Measurements from ENCODE around the gene PPP3R1.
A peak's percentile ranks its signal among the peaks of the same experiment; 100 is the strongest.

PPP3R1 gene

GRCh38 chr2:68230241-68231060 is 21.9 kb downstream of the PPP3R1 start:
- DNase-seq: peak; percentile 71

- no peak for DNase-seq
Measured at GRCh38 chr2:68226794-68227193, 25.5 kb downstream of the PPP3R1 start.

GRCh38 chr2:68225119-68225632 is 27.2 kb downstream of the PPP3R1 start:
- DNase-seq: no peak

GRCh38 chr2:68223419-68223818 is 28.9 kb downstream of the PPP3R1 start:
- DNase-seq: no peak

- DNase-seq: no peak
Measured at GRCh38 chr2:68222287-68222686, 30.0 kb downstream of the PPP3R1 start.

GRCh38 chr2:68218343-68218901 is 33.9 kb downstream of the PPP3R1 start:
- DNase-seq: no peak

- no peak for DNase-seq
Measured at GRCh38 chr2:68217729-68218128, 34.6 kb downstream of the PPP3R1 start.

GRCh38 chr2:68216454-68217310 is 35.6 kb downstream of the PPP3R1 start:
- peak; percentile 73 for DNase-seq

- DNase-seq: no peak
Measured at GRCh38 chr2:68214381-68214780, 38.0 kb downstream of the PPP3R1 start.

GRCh38 chr2:68206793-68207192 is 45.5 kb downstream of the PPP3R1 start:
- no peak for DNase-seq

GRCh38 chr2:68203587-68203986 is 48.7 kb downstream of the PPP3R1 start:
- DNase-seq: no peak

- DNase-seq: no peak
Measured at GRCh38 chr2:68200157-68200787, 52.1 kb downstream of the PPP3R1 start.

GRCh38 chr2:68196120-68196716 is 56.1 kb downstream of the PPP3R1 start:
- DNase-seq: peak; percentile 37

- DNase-seq: peak; percentile 3
Measured at GRCh38 chr2:68195096-68195495, 57.2 kb downstream of the PPP3R1 start.

- peak; percentile 51 for DNase-seq
Measured at GRCh38 chr2:68193787-68194372, 58.5 kb downstream of the PPP3R1 start.

- DNase-seq: no peak
Measured at GRCh38 chr2:68193144-68193543, 59.2 kb downstream of the PPP3R1 start.

GRCh38 chr2:68190991-68191731 is 61.2 kb downstream of the PPP3R1 start:
- peak; percentile 81 for DNase-seq

- DNase-seq: no peak
Measured at GRCh38 chr2:68189991-68190784, 62.1 kb downstream of the PPP3R1 start.

- DNase-seq: no peak
Measured at GRCh38 chr2:68188831-68189230, 63.5 kb downstream of the PPP3R1 start.

- DNase-seq: no peak
Measured at GRCh38 chr2:68187329-68187728, 65.0 kb downstream of the PPP3R1 start.
